Cardiac fibroblast (primary cell): ENCODE data around the gene POLD3.
A peak's percentile ranks its signal among the peaks of the same experiment; 100 is the strongest.

Experiments used
- DNase-seq, 2 donors: peaks; one replicate each; pipeline versions ENCODE4 v3.0.0 to v3.0.0-alpha.2; 2010; ENCODE audit warnings: low read depth in 2 of 2
- H3K4me3 ChIP-seq, 2 donors: replicated peaks in 1 of 2; 1 replicate in 1 of 2; 2 replicates in 1 of 2; pipeline ENCODE4 v1.5.1; 2011; ENCODE audit warnings: low read depth in 2 of 2, low read length in 2 of 2, mild to moderate bottlenecking in 2 of 2, moderate library complexity in 1 of 2
- TF ChIP-seq, protein P1 (sequence below): IDR thresholded peaks from one replicate; pipeline ENCODE4 v1.5.1; 2011; ENCODE audit warnings: low read depth, mild to moderate bottlenecking, low read length, inconsistent platforms

Gene POLD3

DNA sequence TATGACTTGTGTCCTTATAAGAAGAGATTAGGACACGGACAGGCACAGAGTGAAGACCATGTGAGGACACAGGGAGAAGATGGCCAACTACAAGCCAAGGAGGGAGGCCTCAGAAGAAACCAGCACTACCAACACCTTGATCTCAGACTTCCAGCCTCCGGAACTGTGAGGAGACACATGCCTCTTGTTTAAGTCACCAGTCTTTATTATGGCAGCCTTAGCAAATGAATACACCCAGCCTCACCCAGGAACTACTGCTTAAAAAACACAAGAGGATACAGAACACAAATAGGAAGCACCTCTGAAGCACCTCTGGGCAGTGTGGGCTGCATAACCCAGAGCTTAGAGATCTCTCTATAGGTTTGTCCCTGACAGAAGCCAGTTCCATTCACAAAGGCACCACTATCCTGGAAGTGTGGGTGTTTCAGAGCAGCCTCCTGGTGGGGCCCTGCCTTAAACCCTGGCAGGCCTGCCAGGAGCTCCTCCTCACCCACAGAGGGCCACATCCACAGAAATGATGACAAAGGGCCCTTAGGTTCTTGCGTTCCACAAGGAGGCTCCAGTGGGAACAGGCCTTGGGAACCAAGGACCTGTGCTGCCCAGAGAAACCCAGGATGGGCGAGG, 80.1 kb downstream of the POLD3 start:
- TF ChIP-seq, protein P1, sequence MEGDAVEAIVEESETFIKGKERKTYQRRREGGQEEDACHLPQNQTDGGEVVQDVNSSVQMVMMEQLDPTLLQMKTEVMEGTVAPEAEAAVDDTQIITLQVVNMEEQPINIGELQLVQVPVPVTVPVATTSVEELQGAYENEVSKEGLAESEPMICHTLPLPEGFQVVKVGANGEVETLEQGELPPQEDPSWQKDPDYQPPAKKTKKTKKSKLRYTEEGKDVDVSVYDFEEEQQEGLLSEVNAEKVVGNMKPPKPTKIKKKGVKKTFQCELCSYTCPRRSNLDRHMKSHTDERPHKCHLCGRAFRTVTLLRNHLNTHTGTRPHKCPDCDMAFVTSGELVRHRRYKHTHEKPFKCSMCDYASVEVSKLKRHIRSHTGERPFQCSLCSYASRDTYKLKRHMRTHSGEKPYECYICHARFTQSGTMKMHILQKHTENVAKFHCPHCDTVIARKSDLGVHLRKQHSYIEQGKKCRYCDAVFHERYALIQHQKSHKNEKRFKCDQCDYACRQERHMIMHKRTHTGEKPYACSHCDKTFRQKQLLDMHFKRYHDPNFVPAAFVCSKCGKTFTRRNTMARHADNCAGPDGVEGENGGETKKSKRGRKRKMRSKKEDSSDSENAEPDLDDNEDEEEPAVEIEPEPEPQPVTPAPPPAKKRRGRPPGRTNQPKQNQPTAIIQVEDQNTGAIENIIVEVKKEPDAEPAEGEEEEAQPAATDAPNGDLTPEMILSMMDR, result no peak
- DNase-seq, result peak in 1 of 2 donors; percentile 59
- H3K4me3 ChIP-seq, result no peak overlapping the region

DNA sequence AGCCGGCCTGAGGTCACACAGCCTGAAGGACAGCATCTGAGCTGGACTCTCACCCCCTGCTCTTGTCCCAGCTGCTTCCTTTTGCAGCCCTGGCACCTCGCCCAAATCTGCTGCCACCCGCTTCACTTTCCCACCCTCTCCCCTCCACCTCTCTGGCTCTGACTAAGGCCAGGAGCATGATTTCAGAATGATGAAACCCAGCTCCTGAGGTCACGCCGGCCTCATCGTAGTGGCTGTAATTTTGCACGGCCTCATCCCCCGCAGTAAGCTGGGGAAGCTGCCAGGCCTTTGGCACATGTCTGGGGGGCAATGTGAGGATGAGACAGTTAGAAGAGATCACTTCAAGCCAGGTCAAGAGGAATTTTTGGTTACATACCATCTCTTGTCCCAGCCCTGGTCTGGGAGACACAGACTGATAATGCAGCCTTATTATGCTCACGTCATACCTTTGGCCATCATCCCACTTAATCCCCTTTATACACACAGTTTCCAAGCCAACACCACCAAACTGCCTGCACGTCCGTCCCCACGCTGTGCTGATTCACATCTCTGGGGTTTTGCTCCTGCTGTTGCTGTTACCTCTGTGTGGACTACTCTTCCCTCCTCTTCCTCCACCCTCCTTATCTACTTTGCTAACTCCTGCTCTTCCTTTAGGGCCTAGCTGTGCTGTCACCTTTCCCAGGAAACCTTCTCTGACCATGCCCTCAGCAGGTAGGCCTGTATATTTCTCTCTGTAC, 80.7 kb downstream of the POLD3 start:
- H3K4me3 ChIP-seq, result no peak overlapping the region
- DNase-seq, result peak; percentile 98 to 99

DNA sequence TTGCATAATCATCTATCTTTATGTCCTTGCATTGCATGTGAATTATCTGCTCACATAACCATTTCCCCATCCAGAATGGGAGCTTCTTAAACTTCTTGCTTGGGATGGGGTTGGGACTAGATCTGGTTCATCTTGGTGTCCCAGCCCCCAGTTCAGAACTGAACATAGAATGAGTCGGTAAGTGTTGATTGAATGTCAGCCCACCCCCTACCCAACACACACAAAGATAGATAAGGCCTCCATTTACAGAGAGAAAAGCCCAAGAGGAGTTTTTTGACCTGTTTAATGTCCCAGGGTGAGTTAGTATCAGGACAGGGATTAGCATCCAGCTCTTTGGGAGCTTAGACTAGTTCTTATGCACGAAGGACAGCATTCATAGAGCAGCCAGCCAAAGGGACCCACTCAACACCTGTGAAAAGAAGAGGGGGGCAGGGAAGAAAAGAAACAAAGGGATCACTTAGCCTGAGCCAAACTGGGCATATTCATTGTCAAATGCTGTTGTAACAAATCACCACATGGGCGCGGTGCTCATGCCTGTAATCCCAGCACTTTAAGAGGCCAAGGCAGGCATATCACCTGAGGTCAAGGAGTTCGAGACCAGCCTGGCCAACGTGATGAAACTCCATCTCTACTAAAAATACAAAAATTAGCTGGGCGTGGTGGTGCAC, 81.4 kb downstream of the POLD3 start:
- DNase-seq, result no peak
- H3K4me3 ChIP-seq, result no peak overlapping the region
- TF ChIP-seq, protein P1, result no peak

More for the DNA sequence above, 80.7 kb downstream of the POLD3 start:
- TF ChIP-seq, protein P1, result no peak

DNA sequence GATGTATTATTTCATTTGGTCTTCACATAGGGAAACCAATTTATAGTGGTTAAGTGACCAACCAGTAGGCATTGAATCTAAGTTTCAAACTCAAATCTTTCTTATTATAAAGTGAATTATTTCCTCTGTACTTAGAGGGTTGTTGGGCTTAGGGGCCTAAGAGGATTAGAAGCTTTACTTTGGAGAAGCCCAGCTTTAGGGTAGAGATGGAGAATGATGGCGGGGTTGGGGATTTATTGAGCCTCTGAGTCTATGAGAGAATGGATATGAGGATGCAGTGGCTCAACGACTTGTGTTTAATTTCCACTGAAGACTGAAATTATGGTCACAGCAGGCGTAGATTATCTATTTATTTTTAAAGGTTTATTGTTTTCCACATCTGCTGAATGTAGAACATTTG, 83.4 kb downstream of the POLD3 start:
- TF ChIP-seq, protein P1, result no peak
- H3K4me3 ChIP-seq, result no peak overlapping the region
- DNase-seq, result no peak

DNA sequence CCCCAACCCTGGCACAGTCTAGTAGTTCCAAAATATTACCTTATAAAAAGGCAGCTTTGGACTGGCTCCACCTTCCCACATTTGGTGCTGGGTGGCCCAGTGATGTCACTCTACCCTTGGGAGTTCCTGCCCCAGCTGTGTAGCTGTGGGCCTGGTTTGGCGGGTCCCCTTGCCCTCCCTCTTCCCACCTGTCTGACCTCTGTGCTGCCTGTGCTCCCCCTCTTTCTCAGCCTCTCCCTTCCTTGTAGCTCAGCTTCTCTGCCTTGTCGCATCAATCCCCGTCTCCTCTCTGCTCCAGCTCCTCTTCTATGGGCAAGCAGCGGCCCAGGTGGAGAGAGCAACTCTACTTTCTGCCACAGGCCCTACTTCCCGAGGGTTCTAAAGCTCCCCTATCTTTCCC, 84.2 kb downstream of the POLD3 start:
- TF ChIP-seq, protein P1, result no peak
- DNase-seq, result no peak

DNA sequence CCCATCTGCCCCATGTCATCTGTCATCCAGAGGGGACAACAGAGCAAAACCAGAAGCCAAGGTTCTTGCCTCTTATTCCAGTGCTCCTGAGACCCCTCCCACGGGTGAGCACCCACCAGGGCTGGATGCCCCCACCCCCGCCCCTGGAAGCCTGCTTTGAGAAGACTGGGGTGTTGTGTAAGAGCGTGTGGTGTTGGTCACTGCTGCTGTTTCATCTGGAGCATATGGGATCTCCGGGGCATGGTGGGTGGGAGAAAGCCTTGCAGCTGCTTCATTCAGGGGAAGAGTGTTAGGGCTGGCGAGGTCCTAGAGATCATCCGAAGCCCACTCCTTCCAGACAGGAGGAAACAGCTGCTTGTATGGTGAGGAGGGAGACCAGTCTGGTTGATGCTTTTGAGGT, 84.7 kb downstream of the POLD3 start:
- no peak overlapping the region for H3K4me3 ChIP-seq
- DNase-seq, result no peak
- TF ChIP-seq, protein P1, result no peak

More for the DNA sequence above, 84.2 kb downstream of the POLD3 start:
- no peak overlapping the region for H3K4me3 ChIP-seq
